ENCODE data around the gene TMEM134. TPM values are rescaled to one million over a fixed set of nuclear protein-coding genes. Genes with fewer than 3 reads are reported as not detected.

TMEM134 gene
- total RNA-seq, 5 donors from 2014 or later (not counting 1 experiment from before 2014, with no cell fraction given), result 59.9 to 113 (median 106) TPM

- DNase-seq, result no peak
- peaks cover 39 to 96% of the 10 kb centered on the region in 2 donors for H3K36me3 ChIP-seq (ENCODE audit: control insufficient read depth in 2 of 2, extremely low read depth in 1 of 2, insufficient read depth in 1 of 2, low read length in 1 of 2)
- no peaks in the 10 kb centered on the region for H3K9me3 ChIP-seq
- Mint-ChIP-seq H3K27me3 (no peaks in the 10 kb centered on the region), H3K9me3 (no peaks in the 10 kb centered on the region), H3K4me3 (no peak overlapping the region), H3K27ac (peak overlapping the region in 1 of 2 donors; percentile 64), H3K36me3 (peaks cover 17% of the 10 kb centered on the region), H3K4me1 (peaks cover 24 to 31% (median 30%) of the 10 kb centered on the region in 3 donors)
- WGBS (ENCODE audit: insufficient coverage), result 87% methylated on average over 18 of the region's 24 CpGs
- H3K27me3 ChIP-seq (replicated peaks in 1 of 2; ENCODE audit: control insufficient read depth in 2 of 2, extremely low read depth in 1 of 2, insufficient read depth in 2 of 2, low read length in 1 of 2), result no peaks in the 10 kb centered on the region
- peaks cover 5 to 46% of the 10 kb centered on the region in 2 experiments for H3K4me1 ChIP-seq (ENCODE audit: control insufficient read depth in 1 of 2, extremely low read depth in 1 of 2, insufficient read depth in 2 of 2, low read length in 2 of 2)
- no peak overlapping the region for H3K4me3 ChIP-seq (ENCODE audit: control insufficient read depth in 1 of 2, extremely low read depth in 1 of 2, low read length in 1 of 2)
- no peak overlapping the region for H3K27ac ChIP-seq (ENCODE audit: low read length)
- ATAC-seq (replicated peaks in 1 of 4), result no peak
- ChIA-PET CTCF (no interaction called here), POLR2A (no interaction called here)
Observed at GRCh38 chr11:67491276-67492068, 22.4 kb upstream of the TMEM134 start.

- H3K36me3 ChIP-seq (ENCODE audit: control insufficient read depth in 2 of 2, extremely low read depth in 1 of 2, insufficient read depth in 1 of 2, low read length in 1 of 2), result peaks cover 31 to 89% of the 10 kb centered on the region in 2 donors
- H3K9me3 ChIP-seq, result no peaks in the 10 kb centered on the region
- no peaks in the 10 kb centered on the region for H3K27me3 Mint-ChIP-seq
- WGBS (ENCODE audit: insufficient coverage), result 92% methylated on average over 13 of the region's 15 CpGs
- no peak overlapping the region for H3K4me3 ChIP-seq (ENCODE audit: control insufficient read depth in 1 of 2, extremely low read depth in 1 of 2, low read length in 1 of 2)
- no peak for ATAC-seq (replicated peaks in 1 of 4)
- H3K27ac Mint-ChIP-seq, result no peak overlapping the region
- H3K4me1 Mint-ChIP-seq, result peaks cover 32 to 39% (median 37%) of the 10 kb centered on the region in 3 donors
- ChIA-PET POLR2A (no interaction called here), CTCF (no interaction called here)
- no peak for DNase-seq
- H3K27ac ChIP-seq (ENCODE audit: low read length), result no peak overlapping the region
- H3K9me3 Mint-ChIP-seq, result no peaks in the 10 kb centered on the region
- peaks cover 9 to 54% of the 10 kb centered on the region in 2 experiments for H3K4me1 ChIP-seq (ENCODE audit: control insufficient read depth in 1 of 2, extremely low read depth in 1 of 2, insufficient read depth in 2 of 2, low read length in 2 of 2)
- H3K4me3 Mint-ChIP-seq, result no peak overlapping the region
- peaks cover 18% of the 10 kb centered on the region for H3K36me3 Mint-ChIP-seq
- H3K27me3 ChIP-seq (replicated peaks in 1 of 2; ENCODE audit: control insufficient read depth in 2 of 2, extremely low read depth in 1 of 2, insufficient read depth in 2 of 2, low read length in 1 of 2), result no peaks in the 10 kb centered on the region
Observed at GRCh38 chr11:67490727-67491065, 21.6 kb upstream of the TMEM134 start.

- Mint-ChIP-seq H3K27me3 (no peaks in the 10 kb centered on the region), H3K9me3 (no peaks in the 10 kb centered on the region), H3K4me1 (peaks cover 37 to 43% (median 39%) of the 10 kb centered on the region in 3 donors), H3K27ac (peak overlapping the region; percentile 76 to 80), H3K4me3 (no peak overlapping the region), H3K36me3 (peaks cover 18% of the 10 kb centered on the region)
- H3K4me1 ChIP-seq (ENCODE audit: control insufficient read depth in 1 of 2, extremely low read depth in 1 of 2, insufficient read depth in 2 of 2, low read length in 2 of 2), result peaks cover 10 to 57% of the 10 kb centered on the region in 2 experiments
- no peaks in the 10 kb centered on the region for H3K9me3 ChIP-seq
- peaks cover 27 to 84% of the 10 kb centered on the region in 2 donors for H3K36me3 ChIP-seq (ENCODE audit: control insufficient read depth in 2 of 2, extremely low read depth in 1 of 2, insufficient read depth in 1 of 2, low read length in 1 of 2)
- no peak for ATAC-seq (replicated peaks in 1 of 4)
- 89% methylated on average over 19 of the region's 23 CpGs for WGBS (ENCODE audit: insufficient coverage)
- no peak for DNase-seq
- ChIA-PET POLR2A (no interaction called here), CTCF (interaction anchor here in 1 of 2 donors (0.6 kb wide), 1 partner anchor 116 kb away, joined by 4 read pairs; no protein-coding TSS in a partner anchor)
- H3K4me3 ChIP-seq (ENCODE audit: control insufficient read depth in 1 of 2, extremely low read depth in 1 of 2, low read length in 1 of 2), result no peak overlapping the region
- no peaks in the 10 kb centered on the region for H3K27me3 ChIP-seq (replicated peaks in 1 of 2; ENCODE audit: control insufficient read depth in 2 of 2, extremely low read depth in 1 of 2, insufficient read depth in 2 of 2, low read length in 1 of 2)
- no peak overlapping the region for H3K27ac ChIP-seq (ENCODE audit: low read length)
Observed at GRCh38 chr11:67489885-67490726, 21.1 kb upstream of the TMEM134 start.

GRCh38 chr11:67489203-67489884 lies 20.3 kb upstream of the TMEM134 start:
- H3K36me3 Mint-ChIP-seq, result peaks cover 18% of the 10 kb centered on the region
- ATAC-seq (replicated peaks in 1 of 4) (no peak), DNase-seq (no peak)
- no peaks in the 10 kb centered on the region for H3K9me3 Mint-ChIP-seq
- no peak overlapping the region for H3K4me3 Mint-ChIP-seq
- WGBS (ENCODE audit: insufficient coverage), result 92% methylated on average over 22 of the region's 25 CpGs
- POLR2A ChIA-PET, result interaction anchor here in 1 of 2 donors (0.5 kb wide), 1 partner anchor 148 kb away, joined by 5 read pairs; no protein-coding TSS in a partner anchor
- H3K27ac ChIP-seq (ENCODE audit: low read length), result peak overlapping the region; percentile 59
- peak overlapping the region; percentile 76 to 80 for H3K27ac Mint-ChIP-seq
- H3K9me3 ChIP-seq, result no peaks in the 10 kb centered on the region
- H3K27me3 Mint-ChIP-seq, result no peaks in the 10 kb centered on the region
- no peak overlapping the region for H3K4me3 ChIP-seq (ENCODE audit: control insufficient read depth in 1 of 2, extremely low read depth in 1 of 2, low read length in 1 of 2)
- peaks cover 17 to 65% of the 10 kb centered on the region in 2 experiments for H3K4me1 ChIP-seq (ENCODE audit: control insufficient read depth in 1 of 2, extremely low read depth in 1 of 2, insufficient read depth in 2 of 2, low read length in 2 of 2)
- H3K36me3 ChIP-seq (ENCODE audit: control insufficient read depth in 2 of 2, extremely low read depth in 1 of 2, insufficient read depth in 1 of 2, low read length in 1 of 2), result peaks cover 23 to 77% of the 10 kb centered on the region in 2 donors
- H3K27me3 ChIP-seq (replicated peaks in 1 of 2; ENCODE audit: control insufficient read depth in 2 of 2, extremely low read depth in 1 of 2, insufficient read depth in 2 of 2, low read length in 1 of 2), result no peaks in the 10 kb centered on the region
- CTCF ChIA-PET, result no interaction called here
- H3K4me1 Mint-ChIP-seq, result peaks cover 44 to 51% (median 47%) of the 10 kb centered on the region in 3 donors

GRCh38 chr11:67486481-67487195 lies 17.6 kb upstream of the TMEM134 start:
- Histone ChIP-seq H3K36me3 (ENCODE audit: control insufficient read depth in 2 of 2, extremely low read depth in 1 of 2, insufficient read depth in 1 of 2, low read length in 1 of 2) (peaks cover 19 to 50% of the 10 kb centered on the region in 2 donors), H3K27me3 (replicated peaks in 1 of 2; ENCODE audit: control insufficient read depth in 2 of 2, extremely low read depth in 1 of 2, insufficient read depth in 2 of 2, low read length in 1 of 2) (no peaks in the 10 kb centered on the region), H3K9me3 (no peaks in the 10 kb centered on the region), H3K4me3 (ENCODE audit: control insufficient read depth in 1 of 2, extremely low read depth in 1 of 2, low read length in 1 of 2) (peak overlapping the region in 1 of 2 donors; percentile 15), H3K4me1 (ENCODE audit: control insufficient read depth in 1 of 2, extremely low read depth in 1 of 2, insufficient read depth in 2 of 2, low read length in 2 of 2) (peaks cover 23 to 80% of the 10 kb centered on the region in 2 experiments), H3K27ac (ENCODE audit: low read length) (peak overlapping the region; percentile 93)
- peaks cover 18% of the 10 kb centered on the region for H3K36me3 Mint-ChIP-seq
- H3K27me3 Mint-ChIP-seq, result no peaks in the 10 kb centered on the region
- DNase-seq (peak in 1 of 35 experiments; percentile 51), ATAC-seq (replicated peaks in 1 of 4) (no peak)
- peak overlapping the region; percentile 99 for H3K27ac Mint-ChIP-seq
- H3K4me3 Mint-ChIP-seq, result peak overlapping the region; percentile 70 to 86 (median 70)
- WGBS (ENCODE audit: insufficient coverage), result 33% methylated on average over 16 of the region's 20 CpGs
- peaks cover 65 to 69% (median 67%) of the 10 kb centered on the region in 3 donors for H3K4me1 Mint-ChIP-seq
- no peaks in the 10 kb centered on the region for H3K9me3 Mint-ChIP-seq
- ChIA-PET POLR2A (interaction anchor here in 1 of 2 donors (0.6 kb wide), 1 partner anchor 20 kb away, joined by 7 read pairs; no protein-coding TSS in a partner anchor), CTCF (interaction anchor here in 1 of 2 donors (0.6 kb wide), 1 partner anchor 35 kb away, joined by 3 read pairs; no protein-coding TSS in a partner anchor)

Measured in T-cell (primary cell).